DOHH2 (cell line): ENCODE results near the gene TMEM80.
"Not testable (repeated sequence)": the region's sequence is repeated elsewhere in the genome, so short reads cannot be mapped to it uniquely, and the experiment has no call there.

Experiments used
- EZH2phosphoT487 ChIP-seq: fragments of 200-600 bp; sonication (generic); IDR thresholded peaks from 2 replicates; pipeline ENCODE4 v1.6.1; 2017; ENCODE audit warnings: borderline replicate concordance, mild to moderate bottlenecking, antibody characterized with exemption, low read length, moderate library complexity, mixed read lengths
- TF ChIP-seq, protein P1 (sequence below): fragments of 200-600 bp; sonication (generic); IDR thresholded peaks from one replicate; pipeline ENCODE4 v1.5.1; 2014; ENCODE audit warnings: antibody characterized with exemption, mild to moderate bottlenecking, low read depth, low read length; ENCODE audit not compliant: poor library complexity, severe bottlenecking

DNA sequence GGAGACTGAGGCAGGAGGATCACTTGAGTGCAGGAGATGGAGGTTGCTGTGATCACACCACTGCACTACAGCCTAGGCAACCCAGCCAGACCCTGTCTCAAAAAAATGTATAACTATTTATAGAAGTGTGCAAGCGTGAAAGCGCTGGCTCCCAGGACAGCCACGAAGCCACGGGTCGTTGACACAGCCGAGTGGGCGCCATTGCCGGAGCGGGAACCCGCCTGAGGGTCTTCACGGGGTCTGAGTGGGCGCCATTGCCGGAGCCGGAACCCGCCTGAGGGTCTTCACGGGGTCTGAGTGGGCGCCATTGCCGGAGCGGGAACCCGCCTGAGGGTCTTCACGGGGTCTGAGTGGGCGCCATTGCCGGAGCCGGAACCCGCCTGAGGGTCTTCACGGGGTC, 38.9 kb downstream of the TMEM80 start:
- TF ChIP-seq, protein P1, sequence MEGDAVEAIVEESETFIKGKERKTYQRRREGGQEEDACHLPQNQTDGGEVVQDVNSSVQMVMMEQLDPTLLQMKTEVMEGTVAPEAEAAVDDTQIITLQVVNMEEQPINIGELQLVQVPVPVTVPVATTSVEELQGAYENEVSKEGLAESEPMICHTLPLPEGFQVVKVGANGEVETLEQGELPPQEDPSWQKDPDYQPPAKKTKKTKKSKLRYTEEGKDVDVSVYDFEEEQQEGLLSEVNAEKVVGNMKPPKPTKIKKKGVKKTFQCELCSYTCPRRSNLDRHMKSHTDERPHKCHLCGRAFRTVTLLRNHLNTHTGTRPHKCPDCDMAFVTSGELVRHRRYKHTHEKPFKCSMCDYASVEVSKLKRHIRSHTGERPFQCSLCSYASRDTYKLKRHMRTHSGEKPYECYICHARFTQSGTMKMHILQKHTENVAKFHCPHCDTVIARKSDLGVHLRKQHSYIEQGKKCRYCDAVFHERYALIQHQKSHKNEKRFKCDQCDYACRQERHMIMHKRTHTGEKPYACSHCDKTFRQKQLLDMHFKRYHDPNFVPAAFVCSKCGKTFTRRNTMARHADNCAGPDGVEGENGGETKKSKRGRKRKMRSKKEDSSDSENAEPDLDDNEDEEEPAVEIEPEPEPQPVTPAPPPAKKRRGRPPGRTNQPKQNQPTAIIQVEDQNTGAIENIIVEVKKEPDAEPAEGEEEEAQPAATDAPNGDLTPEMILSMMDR, result not testable (repeated sequence)
- TF ChIP-seq EZH2phosphoT487, result not testable (repeated sequence)
